HepG2 (cell line): ENCODE results near the gene MPP3. TPM values are rescaled to one million over a fixed set of nuclear protein-coding genes. Genes with fewer than 3 reads are reported as not detected.

Experiments used
- ARID2 ChIP-seq: sonication (generic); formaldehyde crosslinking; IDR thresholded peaks from 2 replicates; pipeline ENCODE4 v1.8.1; 2022; ENCODE audit warnings: mild to moderate bottlenecking, missing genetic modification reagents, borderline replicate concordance
- ATRX ChIP-seq: sonication (generic); formaldehyde crosslinking; IDR thresholded peaks from 2 replicates; pipeline ENCODE4 v1.4.0; 2020; ENCODE audit warnings: missing genetic modification reagents, borderline replicate concordance
- DNMT3B ChIP-seq: conservative IDR thresholded peaks from 2 replicates; pipeline ENCODE4 v1.6.1; 2016; ENCODE audit warnings: missing biosample characterization, control low read depth
- GABPB1 ChIP-seq: IDR thresholded peaks from 2 replicates; pipeline ENCODE4 v1.6.1; 2016; ENCODE audit warnings: mild to moderate bottlenecking, missing genetic modification reagents, moderate library complexity, missing compliant biosample characterization
- GTF2F1 ChIP-seq: fragments of 150-350 bp; IDR thresholded peaks from 2 replicates; pipeline ENCODE4 v1.6.1; 2014; ENCODE audit warnings: low read length
- MEF2D ChIP-seq: sonication (generic); formaldehyde crosslinking; IDR thresholded peaks from 2 replicates; pipeline ENCODE4 v1.5.1; 2020; ENCODE audit warnings: mild to moderate bottlenecking, missing genetic modification reagents
- MEIS2 ChIP-seq: sonication (generic); formaldehyde crosslinking; IDR thresholded peaks from 2 replicates; pipeline ENCODE4 v1.9.0; 2021; ENCODE audit warnings: mild to moderate bottlenecking, missing genetic modification reagents
- MTF2 ChIP-seq: sonication (generic); formaldehyde crosslinking; IDR thresholded peaks from 2 replicates; pipeline ENCODE4 v1.5.0; 2020; ENCODE audit warnings: missing genetic modification reagents, borderline replicate concordance
- NFIC ChIP-seq: IDR thresholded peaks from 2 replicates; pipeline ENCODE4 v1.6.1; 2012; ENCODE audit warnings: mild to moderate bottlenecking, low read length, inconsistent platforms
- SCMH1 ChIP-seq: sonication (generic); formaldehyde crosslinking; IDR thresholded peaks from 2 replicates; pipeline ENCODE4 v1.9.0; 2021; ENCODE audit warnings: missing genetic modification reagents, mild to moderate bottlenecking, borderline replicate concordance
- ZBTB7B ChIP-seq: sonication (generic); formaldehyde crosslinking; IDR thresholded peaks from 2 replicates; pipeline ENCODE4 v1.4.0; 2020; ENCODE audit warnings: missing genetic modification reagents
- ZFP36L2 ChIP-seq: sonication (generic); formaldehyde crosslinking; IDR thresholded peaks from 2 replicates; pipeline ENCODE4 v1.4.0; 2020; ENCODE audit warnings: missing genetic modification reagents
- ZNF10 ChIP-seq: sonication (generic); formaldehyde crosslinking; IDR thresholded peaks from 2 replicates; pipeline ENCODE4 v1.4.0; 2020; ENCODE audit warnings: mild to moderate bottlenecking, low read depth, missing genetic modification reagents, borderline replicate concordance
- ZNF24 ChIP-seq: fragments of 450-650 bp; IDR thresholded peaks from 2 replicates; pipeline ENCODE4 v1.6.1; 2017; ENCODE audit warnings: antibody characterized with exemption, mild to moderate bottlenecking
- ZNF251 ChIP-seq: sonication (generic); formaldehyde crosslinking; IDR thresholded peaks from 2 replicates; pipeline ENCODE4 v1.9.0; 2021; ENCODE audit warnings: mild to moderate bottlenecking, missing genetic modification reagents
- ZNF460 ChIP-seq: sonication (generic); formaldehyde crosslinking; IDR thresholded peaks from 2 replicates; pipeline ENCODE4 v1.5.1; 2020; ENCODE audit warnings: missing genetic modification reagents, mild to moderate bottlenecking, borderline replicate concordance
- ZNF570 ChIP-seq: sonication (generic); formaldehyde crosslinking; IDR thresholded peaks from 2 replicates; pipeline ENCODE4 v1.4.0; 2020; ENCODE audit warnings: mild to moderate bottlenecking, missing genetic modification reagents, borderline replicate concordance
- ZNF766 ChIP-seq: sonication (generic); formaldehyde crosslinking; IDR thresholded peaks from 2 replicates; pipeline ENCODE4 v1.5.0; 2020; ENCODE audit warnings: missing genetic modification reagents, borderline replicate concordance
- ZNF878 ChIP-seq: sonication (generic); formaldehyde crosslinking; IDR thresholded peaks from 2 replicates; pipeline ENCODE4 v1.8.1; 2023; ENCODE audit warnings: mild to moderate bottlenecking, missing genetic modification reagents, moderate library complexity
- polyA plus RNA-seq, 8 experiments: library from polyadenylated mRNA; depleted of rRNA in 3 of 8; stranded (reverse) in 7 of 8; unstranded in 1 of 8; fragments of >200 nt; fragmentation: Illumina TruSeq in 4 of 8; extraction: Trizol in 4 of 8; gene quantifications; 2 replicates each; pipeline versions ENCODE4 v1.2.1 to v1.2.3, GENCODE V29; 2011 to 2016; ENCODE audit warnings: low read depth in 4 of 8, missing spikeins in 1 of 8, mixed read lengths in 1 of 8; ENCODE audit not compliant: insufficient read depth in 1 of 8
- total RNA-seq, 5 experiments: library from RNA; depleted of rRNA; stranded (reverse); fragments of >200 nt; fragmentation: Illumina TruSeq; extraction: Trizol; gene quantifications; 2 replicates each; pipeline ENCODE4 v1.2.3, GENCODE V29; 2016; ENCODE audit warnings: low read depth in 1 of 5
- TF ChIP-seq, protein P1 (sequence below): sonication (generic); formaldehyde crosslinking; IDR thresholded peaks from 2 replicates; pipeline ENCODE4 v1.4.0; 2020; ENCODE audit warnings: low read depth, mild to moderate bottlenecking, missing genetic modification reagents
- TF ChIP-seq, protein P2 (sequence below): sonication (generic); formaldehyde crosslinking; IDR thresholded peaks from 2 replicates; pipeline ENCODE4 v1.4.0; 2020; ENCODE audit warnings: missing genetic modification reagents, borderline replicate concordance
- TF ChIP-seq, protein P3 (sequence below): sonication (generic); formaldehyde crosslinking; IDR thresholded peaks from 2 replicates; pipeline ENCODE4 v1.5.0; 2020; ENCODE audit warnings: missing genetic modification reagents, mild to moderate bottlenecking, borderline replicate concordance

MPP3 gene
- total and polyA plus RNA-seq, 2 of the 13 experiments (the other 11 are each of a cell fraction or from before 2014, with no cell fraction given), result 0.91 to 1.8 TPM

DNA sequence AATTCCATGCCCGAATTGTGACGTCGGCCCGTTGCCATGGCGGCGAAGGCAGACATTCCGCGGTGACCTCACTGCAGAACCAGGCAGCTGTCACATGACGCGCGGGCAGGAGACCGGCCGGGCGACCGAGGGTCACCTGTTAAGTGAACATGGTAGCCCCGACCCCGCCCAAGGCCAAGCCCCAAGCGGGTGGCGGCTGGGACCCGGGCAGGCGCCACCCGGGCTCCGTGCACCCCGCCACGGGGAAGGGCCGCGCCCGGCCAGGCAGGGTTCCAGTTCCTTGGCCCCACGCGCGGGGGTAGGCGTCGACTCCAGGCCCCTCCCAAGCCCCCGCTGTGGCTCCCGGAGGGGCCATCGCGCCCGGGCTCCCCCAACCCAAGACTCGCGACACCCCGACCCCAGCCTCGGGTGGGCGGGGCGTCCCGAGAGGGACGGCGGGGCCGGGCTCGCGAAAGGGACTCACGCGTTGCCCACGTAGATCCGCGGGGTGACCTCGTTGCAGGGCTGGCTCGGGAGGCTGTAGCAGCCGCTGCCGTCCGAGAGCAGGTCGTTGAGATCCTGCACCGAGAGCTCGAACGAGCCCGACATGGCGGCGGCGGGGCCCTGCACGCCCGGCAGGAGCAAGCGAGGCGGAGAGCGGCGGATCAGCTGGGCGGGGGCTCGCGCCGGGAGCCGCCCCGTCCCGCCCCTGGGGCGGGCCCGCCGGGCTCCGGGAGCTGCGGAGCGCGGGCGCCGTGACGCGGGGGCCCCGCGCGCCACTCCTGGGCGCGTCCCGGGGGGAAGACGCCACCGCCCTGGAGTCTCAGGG, 54.4 kb downstream of the MPP3 start, which contains the start of gene DUSP3 (continued):
- TF ChIP-seq, protein P1, sequence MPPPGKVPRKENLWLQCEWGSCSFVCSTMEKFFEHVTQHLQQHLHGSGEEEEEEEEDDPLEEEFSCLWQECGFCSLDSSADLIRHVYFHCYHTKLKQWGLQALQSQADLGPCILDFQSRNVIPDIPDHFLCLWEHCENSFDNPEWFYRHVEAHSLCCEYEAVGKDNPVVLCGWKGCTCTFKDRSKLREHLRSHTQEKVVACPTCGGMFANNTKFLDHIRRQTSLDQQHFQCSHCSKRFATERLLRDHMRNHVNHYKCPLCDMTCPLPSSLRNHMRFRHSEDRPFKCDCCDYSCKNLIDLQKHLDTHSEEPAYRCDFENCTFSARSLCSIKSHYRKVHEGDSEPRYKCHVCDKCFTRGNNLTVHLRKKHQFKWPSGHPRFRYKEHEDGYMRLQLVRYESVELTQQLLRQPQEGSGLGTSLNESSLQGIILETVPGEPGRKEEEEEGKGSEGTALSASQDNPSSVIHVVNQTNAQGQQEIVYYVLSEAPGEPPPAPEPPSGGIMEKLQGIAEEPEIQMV (CRISPR knock-in tag), result no peak; the same call in 1 of the 2 replicates
- TF ChIP-seq GABPB1 (CRISPR knock-in tag), result peak; percentile 68
- TF ChIP-seq ZFP36L2 (CRISPR knock-in tag), result peak; percentile 73; the same call in 1 of the 2 replicates
- TF ChIP-seq MEF2D (CRISPR knock-in tag), result no peak
- no peak for TF ChIP-seq ZNF24
- TF ChIP-seq GTF2F1, result no peak
- TF ChIP-seq DNMT3B, result peak; percentile 36; the same call in 1 of the 2 replicates
- TF ChIP-seq ZNF570 (CRISPR knock-in tag), result no peak; the same call in 1 of the 2 replicates
- TF ChIP-seq SCMH1 (CRISPR knock-in tag), result no peak
- no peak for TF ChIP-seq ARID2 (CRISPR knock-in tag)
- TF ChIP-seq ZNF251 (CRISPR knock-in tag), result no peak
- TF ChIP-seq, protein P2, sequence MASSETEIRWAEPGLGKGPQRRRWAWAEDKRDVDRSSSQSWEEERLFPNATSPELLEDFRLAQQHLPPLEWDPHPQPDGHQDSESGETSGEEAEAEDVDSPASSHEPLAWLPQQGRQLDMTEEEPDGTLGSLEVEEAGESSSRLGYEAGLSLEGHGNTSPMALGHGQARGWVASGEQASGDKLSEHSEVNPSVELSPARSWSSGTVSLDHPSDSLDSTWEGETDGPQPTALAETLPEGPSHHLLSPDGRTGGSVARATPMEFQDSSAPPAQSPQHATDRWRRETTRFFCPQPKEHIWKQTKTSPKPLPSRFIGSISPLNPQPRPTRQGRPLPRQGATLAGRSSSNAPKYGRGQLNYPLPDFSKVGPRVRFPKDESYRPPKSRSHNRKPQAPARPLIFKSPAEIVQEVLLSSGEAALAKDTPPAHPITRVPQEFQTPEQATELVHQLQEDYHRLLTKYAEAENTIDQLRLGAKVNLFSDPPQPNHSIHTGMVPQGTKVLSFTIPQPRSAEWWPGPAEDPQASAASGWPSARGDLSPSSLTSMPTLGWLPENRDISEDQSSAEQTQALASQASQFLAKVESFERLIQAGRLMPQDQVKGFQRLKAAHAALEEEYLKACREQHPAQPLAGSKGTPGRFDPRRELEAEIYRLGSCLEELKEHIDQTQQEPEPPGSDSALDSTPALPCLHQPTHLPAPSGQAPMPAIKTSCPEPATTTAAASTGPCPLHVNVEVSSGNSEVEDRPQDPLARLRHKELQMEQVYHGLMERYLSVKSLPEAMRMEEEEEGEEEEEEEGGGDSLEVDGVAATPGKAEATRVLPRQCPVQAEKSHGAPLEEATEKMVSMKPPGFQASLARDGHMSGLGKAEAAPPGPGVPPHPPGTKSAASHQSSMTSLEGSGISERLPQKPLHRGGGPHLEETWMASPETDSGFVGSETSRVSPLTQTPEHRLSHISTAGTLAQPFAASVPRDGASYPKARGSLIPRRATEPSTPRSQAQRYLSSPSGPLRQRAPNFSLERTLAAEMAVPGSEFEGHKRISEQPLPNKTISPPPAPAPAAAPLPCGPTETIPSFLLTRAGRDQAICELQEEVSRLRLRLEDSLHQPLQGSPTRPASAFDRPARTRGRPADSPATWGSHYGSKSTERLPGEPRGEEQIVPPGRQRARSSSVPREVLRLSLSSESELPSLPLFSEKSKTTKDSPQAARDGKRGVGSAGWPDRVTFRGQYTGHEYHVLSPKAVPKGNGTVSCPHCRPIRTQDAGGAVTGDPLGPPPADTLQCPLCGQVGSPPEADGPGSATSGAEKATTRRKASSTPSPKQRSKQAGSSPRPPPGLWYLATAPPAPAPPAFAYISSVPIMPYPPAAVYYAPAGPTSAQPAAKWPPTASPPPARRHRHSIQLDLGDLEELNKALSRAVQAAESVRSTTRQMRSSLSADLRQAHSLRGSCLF, result peak; percentile 33; the same call in 1 of the 2 replicates
- TF ChIP-seq, protein P3, sequence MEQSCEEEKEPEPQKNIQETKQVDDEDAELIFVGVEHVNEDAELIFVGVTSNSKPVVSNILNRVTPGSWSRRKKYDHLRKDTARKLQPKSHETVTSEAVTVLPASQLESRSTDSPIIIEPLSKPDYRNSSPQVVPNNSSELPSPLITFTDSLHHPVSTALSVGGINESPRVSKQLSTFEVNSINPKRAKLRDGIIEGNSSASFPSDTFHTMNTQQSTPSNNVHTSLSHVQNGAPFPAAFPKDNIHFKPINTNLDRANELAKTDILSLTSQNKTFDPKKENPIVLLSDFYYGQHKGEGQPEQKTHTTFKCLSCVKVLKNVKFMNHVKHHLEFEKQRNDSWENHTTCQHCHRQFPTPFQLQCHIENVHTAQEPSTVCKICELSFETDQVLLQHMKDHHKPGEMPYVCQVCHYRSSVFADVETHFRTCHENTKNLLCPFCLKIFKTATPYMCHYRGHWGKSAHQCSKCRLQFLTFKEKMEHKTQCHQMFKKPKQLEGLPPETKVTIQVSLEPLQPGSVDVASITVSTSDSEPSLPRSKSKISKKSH, result peak; percentile 81; the same call in 1 of the 2 replicates
- TF ChIP-seq ZNF766 (CRISPR knock-in tag), result peak; percentile 77; the same call in 1 of the 2 replicates
- 0 out of 2 replicates have a peak, but pooled peaks have one; percentile 71 for TF ChIP-seq MEIS2 (CRISPR knock-in tag)
- no peak for TF ChIP-seq NFIC
- TF ChIP-seq ATRX (CRISPR knock-in tag), result no peak
- TF ChIP-seq MTF2 (CRISPR knock-in tag), result peak; percentile 92; the same call in 1 of the 2 replicates
- TF ChIP-seq ZNF878, result no peak
- peak; percentile 23 for TF ChIP-seq ZBTB7B (CRISPR knock-in tag)
- TF ChIP-seq ZNF460 (CRISPR knock-in tag), result no peak
- no peak for TF ChIP-seq ZNF10 (CRISPR knock-in tag)
